HG02623 (cell line): ENCODE data around the gene HOGA1.
"Not testable (repeated sequence)": the region's sequence is repeated elsewhere in the genome, so short reads cannot be mapped to it uniquely, and the experiment has no call there.

ENCODE experiments used
- ATAC-seq: cut with Tn5 transposase; IDR thresholded peaks from one replicate; pipeline ENCODE4 v1.9.1; 2021; ENCODE audit warnings: moderate library complexity; ENCODE audit not compliant: unreplicated experiment

The HOGA1 gene

DNA sequence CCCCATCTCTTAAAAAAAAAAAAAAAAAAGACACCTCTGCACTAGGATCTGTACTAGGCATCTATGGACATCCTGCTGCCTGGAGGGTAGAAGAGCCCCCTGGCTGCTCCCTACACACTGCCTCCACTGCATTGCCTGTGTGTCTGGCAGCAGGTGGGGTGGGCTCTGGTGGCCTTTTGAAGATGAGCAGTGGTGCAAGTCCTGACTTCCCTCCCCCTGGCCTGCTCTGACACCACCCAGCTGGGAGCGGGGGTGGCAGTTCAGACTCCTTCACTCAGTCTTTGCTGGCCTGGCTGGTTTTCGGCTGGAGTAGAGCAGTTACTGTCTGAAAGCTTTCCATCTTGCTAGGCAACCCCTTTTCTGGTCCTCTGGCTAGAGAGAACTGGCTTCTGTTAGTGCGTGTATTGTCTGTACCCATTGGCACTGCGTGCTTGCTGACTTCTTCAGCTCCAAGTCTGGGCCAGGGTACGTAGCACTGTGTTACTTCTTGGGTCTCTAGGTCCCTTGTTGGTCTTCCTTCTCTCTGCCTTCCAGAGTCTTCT, 23.0 kb downstream of the HOGA1 start:
- ATAC-seq, result no peak

DNA sequence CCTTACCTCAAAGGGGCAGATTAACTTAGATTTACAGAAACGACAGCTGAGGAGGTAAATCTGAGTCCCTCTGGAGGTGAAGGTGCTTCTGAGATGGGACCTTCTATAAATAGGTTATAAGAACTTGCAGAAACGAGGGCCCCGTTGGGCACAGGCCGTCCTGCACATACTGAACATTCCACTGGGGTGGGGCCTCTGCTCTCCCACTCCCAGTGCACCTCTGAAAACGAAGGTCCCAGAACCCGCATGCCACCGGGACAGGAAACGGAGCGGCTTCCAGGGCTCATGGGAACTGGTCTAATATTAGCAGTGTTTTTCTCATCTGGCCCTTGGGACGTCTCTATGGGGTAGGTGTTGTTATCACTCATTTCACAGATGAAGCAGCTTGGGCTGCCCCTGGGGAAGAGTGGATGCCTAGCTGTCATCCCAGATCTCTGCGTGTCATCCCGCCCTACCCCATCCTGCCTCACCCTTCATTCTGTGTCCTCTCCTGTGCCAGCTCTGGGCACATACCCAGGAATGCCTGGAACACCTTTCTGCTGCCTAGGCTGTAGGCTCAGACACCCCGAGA, 24.9 kb downstream of the HOGA1 start:
- ATAC-seq, result no peak

DNA sequence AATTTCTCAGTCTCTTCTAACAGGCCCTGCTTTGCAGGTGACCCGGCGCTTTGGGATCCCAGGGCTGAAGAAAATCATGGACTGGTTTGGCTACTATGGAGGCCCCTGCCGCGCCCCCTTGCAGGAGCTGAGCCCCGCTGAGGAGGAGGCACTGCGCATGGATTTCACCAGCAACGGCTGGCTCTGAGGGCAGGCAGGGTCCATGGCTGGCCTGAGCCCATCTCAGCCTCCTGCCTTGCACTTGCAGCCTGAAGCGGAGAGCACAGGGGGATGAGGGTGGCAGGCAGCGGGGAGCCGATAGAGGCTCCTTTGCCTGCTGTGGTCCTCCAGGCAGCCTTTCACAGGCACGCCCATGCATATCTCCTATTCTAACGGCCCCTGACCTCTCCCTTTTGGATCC, 27.3 kb downstream of the HOGA1 start:
- no peak for ATAC-seq

DNA sequence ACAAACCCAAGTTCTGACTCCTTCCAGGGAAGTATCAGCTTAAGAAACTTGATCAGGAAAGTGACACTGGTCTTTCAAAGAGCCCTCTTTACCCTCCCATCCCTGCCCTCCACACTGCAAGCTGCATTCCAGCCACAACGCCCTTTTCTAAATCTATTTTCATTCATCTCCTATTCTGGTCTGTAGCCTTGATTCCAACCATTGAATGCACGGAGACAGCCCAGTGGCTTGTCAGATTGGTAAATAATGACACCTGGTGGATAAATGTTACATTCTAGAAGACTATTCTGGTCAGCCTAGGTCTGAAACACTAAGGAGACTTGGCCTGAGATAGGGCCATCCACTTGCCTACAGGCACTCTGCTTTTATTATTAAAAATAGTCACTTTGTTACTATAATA, 28.2 kb downstream of the HOGA1 start:
- ATAC-seq, result no peak

DNA sequence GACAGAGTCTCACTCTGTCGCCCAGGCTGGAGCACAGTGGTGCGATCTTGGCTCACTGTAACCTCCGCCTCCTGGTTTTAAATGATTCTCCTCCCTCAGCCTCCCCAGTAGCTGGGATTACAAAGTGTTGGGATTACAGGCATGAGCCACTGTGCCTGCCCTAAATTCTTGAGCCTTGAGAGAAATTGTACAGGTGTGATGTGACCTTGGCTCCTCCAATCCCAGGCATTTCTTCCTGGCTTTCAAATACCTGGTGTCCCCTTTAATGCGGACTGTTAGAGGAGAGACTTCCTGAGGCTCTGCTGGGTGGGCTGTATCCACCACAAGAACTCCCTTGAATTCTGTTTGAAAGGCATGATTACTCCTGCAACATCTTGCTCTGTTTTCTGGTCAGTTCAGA, 34.1 kb downstream of the HOGA1 start:
- ATAC-seq, result no peak

DNA sequence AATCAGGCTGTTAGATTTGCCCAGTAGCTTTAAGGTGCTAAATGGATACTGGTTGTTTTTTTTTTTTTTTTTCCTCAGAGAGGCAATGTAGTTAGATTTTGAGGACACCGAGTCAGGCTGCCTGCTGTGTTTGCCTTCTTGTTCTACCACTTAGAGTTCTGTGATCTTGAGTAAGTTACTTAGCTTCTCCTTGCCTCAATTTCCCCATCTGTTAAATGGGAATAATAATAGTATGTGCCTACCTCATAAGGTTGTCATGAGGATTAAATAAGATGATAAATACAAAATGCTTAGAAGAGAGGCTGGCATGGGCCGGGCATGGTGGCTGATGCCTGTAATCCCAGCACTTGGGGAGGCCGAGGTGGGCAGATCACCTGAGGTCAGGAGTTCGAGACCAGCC, 34.5 kb downstream of the HOGA1 start:
- ATAC-seq, result no peak

DNA sequence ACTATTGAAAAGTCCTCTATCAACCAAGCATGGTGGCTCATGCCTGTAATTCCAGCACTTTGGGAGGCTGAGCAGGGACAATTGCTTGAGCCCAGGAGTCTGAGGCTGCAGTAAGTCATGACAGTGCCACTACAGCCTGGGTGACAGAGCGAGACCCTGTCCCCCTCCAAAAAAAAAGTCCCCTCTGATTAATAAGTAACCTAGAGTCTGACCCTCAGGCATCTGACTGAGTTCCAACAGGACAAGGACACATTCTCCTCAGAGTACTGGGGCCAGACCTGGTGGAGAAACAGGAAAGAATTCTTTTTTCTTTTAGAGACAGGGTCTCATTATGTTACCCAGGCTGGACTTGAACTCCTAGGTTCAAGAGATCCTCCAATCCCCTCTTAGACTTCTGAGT, 39.1 kb downstream of the HOGA1 start:
- no peak for ATAC-seq

DNA sequence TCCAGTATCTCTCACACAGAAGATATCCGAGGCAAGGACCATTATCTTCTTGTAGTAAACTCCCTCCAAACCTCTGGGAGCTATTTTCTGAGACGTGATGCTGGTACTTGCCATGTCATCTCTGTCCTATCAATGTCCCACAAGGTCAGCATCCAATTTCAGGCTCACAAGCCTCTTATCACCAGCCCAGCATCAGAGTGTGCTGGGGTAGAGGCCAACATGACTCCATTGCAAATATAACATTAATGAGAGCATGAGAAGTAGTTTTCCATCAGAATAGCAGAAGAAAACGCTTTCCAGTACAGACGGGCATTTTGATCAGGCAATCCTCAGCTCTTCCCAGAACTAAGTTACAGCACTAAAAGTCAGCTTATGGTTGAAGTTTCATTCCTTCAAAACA, 43.5 kb downstream of the HOGA1 start:
- ATAC-seq, result no peak

DNA sequence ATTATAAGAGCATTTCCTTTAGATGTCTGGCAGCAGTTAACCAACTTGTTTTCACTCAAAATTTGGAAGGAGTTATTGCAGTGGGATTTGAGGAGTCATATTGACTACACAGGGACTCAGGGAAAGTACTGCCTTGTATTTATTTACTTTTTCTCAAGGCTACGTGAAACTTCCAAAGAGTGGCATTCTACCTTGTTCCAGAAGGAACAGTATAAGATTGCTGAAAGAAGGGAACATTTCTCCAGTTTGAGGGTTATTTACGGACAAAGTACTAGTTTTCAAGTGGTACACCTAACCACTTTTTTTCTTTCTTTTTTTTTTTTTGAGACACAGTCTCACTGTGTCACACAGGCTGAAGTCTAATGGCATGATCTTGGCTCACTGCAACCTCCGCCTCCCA, 44.0 kb downstream of the HOGA1 start:
- ATAC-seq, result no peak

DNA sequence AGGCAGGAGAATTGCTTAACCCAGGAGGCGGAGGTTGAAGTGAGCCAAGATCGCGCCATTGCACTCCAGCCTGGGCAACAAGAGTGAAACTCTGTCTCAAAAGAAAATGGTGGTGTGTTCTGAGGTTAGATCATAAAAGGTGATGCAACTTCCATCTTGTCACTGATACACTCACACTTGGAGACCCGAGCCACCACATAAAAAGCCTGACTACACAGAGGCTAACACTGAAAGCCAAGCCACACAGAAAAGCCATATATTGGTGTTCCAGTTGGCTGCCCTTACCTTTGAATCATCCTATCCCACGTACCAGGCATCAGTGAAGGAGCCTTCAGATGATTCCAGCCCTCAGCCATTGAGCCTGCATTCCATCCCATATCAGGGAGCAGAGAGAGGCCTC, 45.1 kb downstream of the HOGA1 start:
- no peak for ATAC-seq

DNA sequence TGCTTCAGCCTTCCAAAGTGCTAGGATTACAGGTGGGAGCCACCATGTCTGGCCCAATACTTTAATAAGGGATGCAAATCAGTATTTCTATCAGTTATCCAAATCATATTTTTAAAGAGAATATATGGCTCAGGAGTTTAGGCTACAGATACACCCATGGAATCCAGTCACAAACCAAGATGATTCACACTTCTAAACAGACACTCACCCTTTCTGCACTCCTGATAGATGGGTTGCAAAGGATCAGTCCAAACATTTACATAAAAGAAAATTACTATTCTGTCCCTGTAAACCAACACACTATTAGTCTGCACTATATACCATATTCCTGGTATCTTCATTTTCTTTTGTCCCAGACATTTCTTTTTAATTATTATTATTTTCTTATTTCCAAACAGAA, 46.9 kb downstream of the HOGA1 start:
- no peak for ATAC-seq

DNA sequence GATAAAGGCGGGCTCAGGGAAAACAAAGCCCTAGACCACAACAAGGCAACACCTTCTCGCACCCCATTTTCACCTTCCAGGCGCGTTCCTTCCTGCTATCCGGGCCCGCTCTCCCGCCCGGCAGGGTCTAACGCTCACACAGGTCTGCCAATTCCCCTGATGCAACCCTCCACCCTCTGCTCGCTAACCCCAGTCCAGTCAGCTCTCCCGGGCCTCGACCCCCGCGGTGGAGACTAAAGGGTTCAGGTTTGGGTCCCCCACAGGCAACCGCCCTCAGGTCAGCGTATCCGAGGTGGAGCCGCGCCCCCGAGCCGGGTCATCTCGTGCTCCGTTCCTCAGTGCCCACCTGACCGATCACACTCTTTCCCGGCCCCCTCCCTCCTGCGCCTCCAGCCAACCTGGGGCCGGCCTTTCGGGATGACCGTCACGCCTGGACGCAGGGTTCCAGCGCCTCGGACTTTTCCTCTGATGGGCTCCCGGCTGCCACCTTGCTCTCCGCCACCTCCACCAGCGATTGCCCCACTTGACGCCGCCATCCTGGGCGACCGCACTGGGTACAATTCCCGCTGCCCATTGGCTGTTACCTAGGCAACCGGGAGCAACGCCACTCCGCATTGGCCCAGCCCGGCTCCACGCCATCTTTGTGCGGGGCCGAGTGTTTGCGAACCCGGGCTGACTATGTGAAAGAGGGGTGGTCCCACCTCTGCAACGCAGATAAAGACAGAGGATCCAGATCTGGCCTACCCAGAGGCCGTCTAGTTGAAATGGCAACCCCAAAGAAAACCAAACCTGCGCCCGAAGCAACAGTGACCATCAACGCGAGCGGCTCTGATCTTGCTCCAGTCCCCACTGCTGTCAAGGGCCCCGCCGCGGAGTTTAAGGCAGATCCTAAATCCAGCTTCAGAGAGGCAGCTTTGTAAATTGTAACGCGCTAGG, 49.0 kb downstream of the HOGA1 start, which contains the start of gene MORN4:
Gene MORN4, minus strand, starts transcription at position 552 of the 936 bp plus-strand sequence. CDS start 13,847 bp downstream, outside the sequence.
- peak; percentile 99 for ATAC-seq

DNA sequence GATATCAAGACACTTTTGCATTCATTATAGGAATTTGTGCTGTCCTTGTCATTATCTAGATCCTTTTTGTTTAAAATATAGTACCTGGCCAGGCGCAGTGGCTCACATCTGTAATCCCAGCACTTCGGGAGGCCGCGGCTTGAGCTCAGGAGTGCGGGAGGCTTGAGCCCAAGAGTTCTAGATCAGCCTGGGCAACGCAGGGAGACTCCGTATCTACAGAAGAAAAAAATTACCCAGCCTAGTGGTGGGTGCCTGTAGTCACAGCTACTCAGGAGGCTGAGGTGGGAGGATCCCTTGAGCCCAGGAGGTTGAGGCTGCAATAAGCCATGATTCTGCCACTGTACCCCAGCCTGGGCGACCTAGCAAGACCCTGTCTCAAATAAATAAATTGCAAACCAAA, 49.7 kb downstream of the HOGA1 start:
- ATAC-seq, result no peak

DNA sequence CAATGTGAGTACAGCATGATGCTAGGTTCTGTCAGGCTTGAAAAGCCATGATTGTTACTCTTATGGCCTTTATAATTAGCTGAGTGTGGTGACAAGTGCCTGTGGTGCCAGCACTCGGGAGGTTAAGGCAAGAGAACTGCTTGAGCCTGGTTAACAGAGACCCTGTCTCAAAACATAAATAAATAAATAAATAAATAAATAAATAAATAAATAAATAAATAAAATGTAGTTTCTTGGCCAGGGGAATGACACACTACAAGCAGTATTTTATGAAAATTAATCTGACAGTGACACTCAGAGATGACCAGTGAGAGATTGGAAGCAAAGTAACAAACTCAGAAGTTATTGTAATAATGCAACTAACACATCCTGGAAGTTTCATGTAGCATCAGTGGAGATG, 51.4 kb downstream of the HOGA1 start:
- no peak for ATAC-seq

DNA sequence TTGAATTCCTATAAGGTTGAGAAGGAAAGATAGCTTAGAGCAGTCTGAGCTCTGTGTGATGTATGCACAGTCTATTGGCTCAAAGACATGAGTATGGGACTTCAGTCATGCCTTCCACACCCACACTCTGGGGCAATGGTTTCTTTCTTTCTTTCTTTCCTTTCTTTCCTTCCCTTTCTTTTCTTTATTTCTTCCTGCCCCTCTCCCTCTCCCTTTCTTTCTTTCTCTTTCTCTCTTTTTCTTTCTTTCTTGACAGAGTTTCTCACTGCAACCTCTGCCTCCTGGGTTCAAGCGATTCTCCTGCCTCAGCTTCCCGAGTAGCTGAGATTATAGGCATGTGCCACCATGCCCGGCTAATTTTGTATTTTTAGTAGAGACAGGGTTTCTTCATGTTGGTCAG, 54.9 kb downstream of the HOGA1 start:
- ATAC-seq, result not testable (repeated sequence)

DNA sequence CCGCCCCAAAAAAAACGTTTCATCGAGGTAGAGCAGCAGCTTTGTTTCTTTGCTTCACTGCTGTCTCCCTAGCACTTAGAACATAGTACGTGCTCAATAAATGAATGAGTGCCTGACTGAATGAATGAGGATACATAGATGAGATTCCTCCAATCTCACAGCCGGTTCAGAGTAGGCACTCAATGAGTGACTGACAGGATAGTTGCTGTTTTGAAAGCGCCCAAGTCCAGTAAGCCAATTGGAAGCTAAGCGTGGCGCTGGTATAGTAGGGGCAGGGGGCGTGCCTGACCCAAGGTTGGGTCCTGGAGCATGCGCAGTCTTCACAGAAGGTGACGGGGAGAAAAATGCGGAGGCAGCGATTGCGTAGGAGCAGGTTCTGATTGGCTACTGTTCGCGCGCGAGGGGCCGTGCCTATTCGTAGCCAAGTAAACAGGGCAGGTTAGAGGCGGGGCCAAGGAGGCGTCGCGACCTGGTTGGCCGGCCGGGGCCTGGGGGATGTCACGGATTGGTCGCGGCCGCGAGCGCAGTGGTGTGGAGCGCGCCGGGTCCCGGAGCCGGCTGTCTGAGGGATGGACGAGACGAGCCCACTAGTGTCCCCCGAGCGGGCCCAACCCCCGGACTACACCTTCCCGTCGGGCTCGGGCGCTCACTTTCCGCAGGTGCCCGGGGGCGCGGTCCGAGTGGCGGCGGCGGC, 56.1 kb downstream of the HOGA1 start, which contains the start of gene PI4K2A:
Gene PI4K2A, plus strand, starts transcription at position 498 of the 694 bp plus-strand sequence. Its CDS starts 72 bp downstream, at position 570.
- peak; percentile 98 for ATAC-seq

DNA sequence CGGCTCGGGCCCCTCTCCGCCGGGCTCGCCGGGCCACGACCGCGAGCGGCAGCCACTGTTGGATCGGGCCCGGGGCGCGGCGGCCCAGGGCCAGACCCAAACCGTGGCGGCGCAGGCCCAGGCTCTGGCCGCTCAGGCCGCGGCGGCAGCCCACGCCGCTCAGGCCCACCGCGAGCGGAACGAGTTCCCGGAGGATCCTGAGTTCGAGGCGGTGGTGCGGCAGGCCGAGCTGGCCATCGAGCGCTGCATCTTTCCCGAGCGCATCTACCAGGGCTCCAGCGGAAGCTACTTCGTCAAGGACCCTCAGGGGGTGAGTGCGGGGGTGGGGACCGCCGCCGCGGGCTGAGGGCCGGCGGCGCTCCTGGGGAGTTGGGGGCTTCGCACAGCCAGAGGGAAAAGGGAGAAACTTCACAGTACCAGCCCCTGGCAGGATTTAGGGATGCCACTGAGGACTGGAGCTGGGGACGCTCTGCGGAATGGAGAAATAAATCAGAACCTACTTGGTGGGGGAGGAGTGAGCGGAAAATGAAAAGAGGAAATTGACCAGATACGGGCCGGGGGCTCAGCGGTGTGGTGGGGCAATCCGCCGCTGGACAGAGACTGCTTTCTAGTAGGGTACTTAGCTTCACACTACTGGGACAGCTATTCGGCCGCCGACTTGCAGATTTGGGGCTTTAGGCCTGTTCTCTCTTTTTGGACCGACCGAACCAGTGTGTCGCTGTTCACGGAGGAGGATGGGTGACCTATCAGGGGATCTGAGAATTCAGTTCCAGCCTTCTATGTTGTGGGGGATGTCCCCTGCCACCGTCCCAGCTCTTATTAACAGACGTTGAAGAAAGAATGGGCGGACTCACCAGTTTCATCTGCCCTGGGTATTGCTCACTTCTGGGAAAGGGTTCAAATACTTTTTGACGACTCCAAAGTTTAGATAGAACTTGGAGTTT, 57.0 kb downstream of the HOGA1 start:
- peak; percentile 10 for ATAC-seq

DNA sequence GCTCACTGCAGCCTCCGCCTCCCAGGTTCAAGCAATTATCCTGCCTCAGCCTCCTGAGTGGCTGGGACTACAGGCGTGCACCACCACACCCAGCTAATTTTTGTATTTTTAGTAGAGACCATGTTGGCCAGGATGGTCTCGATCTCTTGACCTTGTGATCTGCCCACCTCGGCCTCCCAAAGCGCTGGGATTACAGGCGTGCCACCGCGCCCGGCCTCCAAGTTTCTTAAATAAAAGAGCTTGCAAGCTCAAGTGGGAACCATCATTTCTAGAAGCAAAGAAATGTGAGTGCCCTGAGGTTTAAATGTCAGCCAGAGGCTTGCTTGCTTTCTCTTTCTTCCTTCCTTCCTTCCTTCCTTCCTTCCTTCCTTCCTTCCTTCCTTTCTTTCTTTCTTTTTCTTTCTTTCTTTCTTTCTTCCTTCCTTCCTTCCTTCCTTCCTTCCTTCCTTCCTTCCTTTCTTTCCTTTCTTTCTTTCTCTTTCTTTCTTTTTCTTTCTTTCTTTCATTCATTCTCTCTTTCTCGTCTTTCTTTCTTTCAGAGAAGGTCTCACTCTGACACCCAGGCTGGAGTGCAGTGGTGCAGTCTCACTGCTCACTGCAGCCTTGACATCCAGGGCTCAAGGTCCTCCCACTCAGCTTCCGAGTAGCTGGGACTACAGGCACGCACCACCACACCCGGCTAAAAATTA, 58.4 kb downstream of the HOGA1 start:
- ATAC-seq, result not testable (repeated sequence)

DNA sequence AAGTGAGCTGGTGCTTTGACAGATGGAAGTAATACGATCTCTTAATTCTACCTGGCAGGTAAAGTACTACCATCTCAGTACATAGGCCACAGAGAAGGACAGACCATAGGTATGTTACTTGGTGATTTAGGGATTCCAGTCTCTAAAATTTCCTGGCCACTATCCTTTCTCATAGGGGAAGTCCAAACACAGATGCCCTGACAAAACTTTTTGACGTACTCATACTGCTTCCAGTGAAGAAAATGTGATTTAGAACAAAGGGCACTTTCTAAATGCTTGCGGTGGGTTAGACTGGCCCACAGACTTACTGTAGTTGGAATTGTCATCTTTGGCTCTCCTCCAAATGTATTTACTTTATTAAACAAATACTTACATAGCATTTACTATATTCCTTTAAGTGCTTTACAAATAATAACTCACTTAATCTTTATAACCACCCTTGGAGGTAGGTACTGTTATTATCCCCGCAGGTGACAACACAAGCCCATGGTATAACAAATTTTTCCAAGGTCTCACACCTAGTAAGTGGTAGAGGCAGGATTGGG, 59.3 kb downstream of the HOGA1 start:
- no peak for ATAC-seq
